A172 (cell line): ENCODE data around the gene SLC2A6. TPM values are rescaled to one million over a fixed set of nuclear protein-coding genes. Genes with fewer than 3 reads are reported as not detected.
A peak's percentile ranks its signal among the peaks of the same experiment; 100 is the strongest.

Experiments used
- DNase-seq: peaks from one replicate; pipeline ENCODE4 v3.0.0-alpha.2; 2015; ENCODE audit warnings: low spot score
- total RNA-seq: library from RNA; depleted of rRNA; stranded (reverse); fragments of >200 nt; shearing (Covaris generic); gene quantifications from 2 replicates; pipeline ENCODE4 v1.2.3, GENCODE V29; 2014; rRNA removed

Gene SLC2A6
- total RNA-seq, 1 experiment from 2014 or later = 42.1 TPM

DNA sequence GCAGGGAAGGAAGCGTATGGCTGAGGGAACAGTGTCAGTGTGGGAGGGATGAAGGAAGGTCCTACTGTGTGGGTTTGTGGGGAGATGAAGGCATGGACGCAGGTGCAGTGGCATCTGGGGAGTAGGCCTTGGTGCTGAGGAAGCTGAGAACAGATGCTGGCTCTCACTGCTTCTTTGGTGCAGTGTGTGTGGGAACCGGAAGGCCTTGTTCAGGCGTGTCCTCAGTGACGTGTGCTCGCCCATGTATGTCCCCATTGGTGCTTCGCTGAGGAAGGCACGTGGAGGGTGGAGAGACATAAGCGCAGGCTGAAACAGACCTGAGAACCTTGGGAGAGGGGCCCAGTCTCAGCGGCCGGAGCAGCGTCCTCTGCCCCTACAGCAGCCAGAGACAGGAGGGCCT lies 38.0 kb downstream of the SLC2A6 start:
- DNase-seq = no peak

DNA sequence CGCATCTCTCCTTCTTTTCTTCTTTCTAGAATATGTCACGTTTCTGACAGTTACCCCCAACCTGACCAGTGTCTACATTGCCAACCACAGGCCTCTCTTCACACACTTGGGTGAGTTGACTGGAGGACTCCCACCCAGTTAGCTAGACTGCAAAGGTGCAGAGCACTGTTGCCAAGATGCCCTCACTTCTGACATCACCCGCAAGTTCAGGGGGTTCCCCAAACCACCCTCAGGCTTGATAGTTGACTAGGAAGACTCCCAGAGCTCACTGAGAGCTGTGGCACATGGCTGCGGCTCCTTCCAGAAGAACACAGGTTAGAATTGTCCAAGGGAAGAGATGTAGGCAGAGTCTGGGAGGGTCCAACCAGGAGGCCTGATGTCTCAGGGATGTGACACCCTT lies 39.6 kb downstream of the SLC2A6 start:
- DNase-seq = no peak

DNA sequence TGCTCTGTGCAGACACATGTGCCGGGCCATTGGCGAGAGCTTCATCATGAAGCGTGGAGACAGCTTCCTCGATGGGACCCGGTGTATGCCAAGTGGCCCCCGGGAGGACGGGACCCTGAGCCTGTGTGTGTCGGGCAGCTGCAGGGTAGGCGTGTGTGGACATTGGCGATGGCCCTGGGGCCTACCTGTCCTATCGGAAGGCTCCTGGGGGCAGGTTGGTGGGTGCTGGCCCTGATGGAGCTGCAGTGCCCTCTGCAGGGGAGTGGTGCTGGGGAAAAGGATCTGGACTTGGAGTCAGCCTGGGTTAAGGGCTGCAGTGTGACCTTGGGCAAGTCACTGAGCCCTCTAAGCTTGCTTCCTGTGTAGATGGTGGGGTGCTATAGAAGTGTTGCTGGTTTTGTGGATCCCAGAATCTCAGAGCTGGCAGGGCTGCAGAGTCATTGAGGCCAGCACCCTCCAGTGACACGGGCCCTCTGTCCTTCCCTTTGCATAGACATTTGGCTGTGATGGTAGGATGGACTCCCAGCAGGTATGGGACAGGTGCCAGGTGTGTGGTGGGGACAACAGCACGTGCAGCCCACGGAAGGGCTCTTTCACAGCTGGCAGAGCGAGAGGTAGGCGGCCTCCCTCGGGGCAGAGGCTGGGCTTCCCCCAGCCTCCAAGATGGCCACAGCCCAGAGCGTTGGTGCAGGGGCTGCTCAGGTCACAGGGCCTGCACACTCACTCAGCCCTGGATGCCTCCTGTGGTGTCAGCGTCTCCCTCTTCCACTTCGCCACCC lies 41.0 kb downstream of the SLC2A6 start:
- no peak for DNase-seq

- DNase-seq = no peak
Measured at GRCh38 chr9:133436681-133437080, 42.2 kb downstream of the SLC2A6 start.

DNA sequence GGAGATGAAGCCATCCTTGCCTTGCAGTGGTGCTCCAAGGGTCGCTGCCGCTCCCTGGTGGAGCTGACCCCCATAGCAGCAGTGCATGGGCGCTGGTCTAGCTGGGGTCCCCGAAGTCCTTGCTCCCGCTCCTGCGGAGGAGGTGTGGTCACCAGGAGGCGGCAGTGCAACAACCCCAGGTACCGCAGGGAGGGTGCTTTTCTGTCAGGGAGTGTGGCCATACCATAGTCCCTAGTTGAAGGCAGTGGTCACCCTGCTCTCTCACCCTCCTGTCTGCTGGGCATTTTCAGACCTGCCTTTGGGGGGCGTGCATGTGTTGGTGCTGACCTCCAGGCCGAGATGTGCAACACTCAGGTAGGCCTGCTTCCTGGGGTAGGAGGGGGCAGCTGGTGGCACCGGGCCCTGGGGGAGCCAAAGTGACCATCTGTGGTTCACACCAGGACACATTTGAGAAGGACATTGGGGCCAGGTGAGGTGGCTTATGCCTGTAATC lies 45.5 kb downstream of the SLC2A6 start:
- no peak for DNase-seq

DNA sequence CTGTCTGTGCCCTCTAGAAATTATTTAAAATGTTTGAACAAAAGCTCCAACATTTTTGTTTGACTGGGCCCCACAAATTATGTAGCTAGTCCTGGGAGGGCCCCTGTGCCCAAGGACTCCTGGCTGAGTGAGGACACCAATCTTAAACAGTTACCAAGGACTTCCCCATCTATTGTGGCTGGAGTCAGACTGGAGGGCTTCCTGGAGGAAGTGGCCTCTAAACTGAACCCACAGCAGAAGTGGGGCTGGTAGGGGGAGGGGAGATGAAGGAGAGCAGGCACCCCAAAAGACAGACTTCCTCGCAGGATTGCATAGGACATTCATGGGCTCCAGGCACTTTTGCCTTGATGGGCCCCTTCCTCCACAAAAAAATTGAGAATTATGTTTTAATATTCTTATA lies 48.7 kb downstream of the SLC2A6 start:
- DNase-seq = no peak

DNA sequence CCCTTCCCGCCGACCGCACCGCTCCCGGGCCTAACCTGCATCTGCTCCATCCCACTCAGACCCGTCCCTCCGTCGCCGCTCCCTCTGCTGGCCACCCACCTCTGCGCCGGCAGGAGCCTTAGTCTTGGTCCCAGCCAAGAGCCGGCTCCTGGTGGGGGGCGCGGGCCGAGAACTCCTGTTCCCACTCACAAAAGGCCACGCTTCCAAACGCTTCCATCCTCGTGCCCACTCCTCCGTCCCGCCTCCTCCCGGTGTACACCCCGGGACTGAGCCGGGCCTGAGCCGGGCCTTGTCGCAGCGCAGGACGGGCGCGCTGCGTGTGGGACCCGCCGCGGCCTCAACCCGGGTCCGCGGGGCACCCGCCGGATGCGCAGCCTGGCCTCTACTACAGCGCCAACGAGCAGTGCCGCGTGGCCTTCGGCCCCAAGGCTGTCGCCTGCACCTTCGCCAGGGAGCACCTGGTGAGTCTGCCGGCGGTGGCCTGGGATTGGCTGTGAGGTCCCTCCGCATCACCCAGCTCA lies 49.2 kb downstream of the SLC2A6 start:
- no peak for DNase-seq

DNA sequence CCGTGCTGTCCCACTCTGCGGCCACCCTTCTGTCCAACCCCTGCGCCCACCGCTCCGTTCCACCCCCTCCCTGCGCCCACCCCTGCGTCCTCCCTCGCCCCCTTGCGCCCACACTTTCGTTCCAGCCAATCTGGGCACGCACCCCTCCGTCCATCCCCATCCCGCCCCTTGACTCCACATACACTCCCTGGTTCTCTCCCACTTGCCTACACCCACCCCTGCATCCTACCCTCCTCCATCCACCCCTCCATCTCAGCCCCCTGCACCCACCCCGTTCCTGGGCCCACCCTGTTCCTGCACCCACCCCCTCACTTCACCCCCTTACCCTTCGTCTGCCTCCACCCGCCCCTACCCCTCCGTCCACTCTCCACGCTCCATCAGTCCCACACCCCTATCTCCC lies 49.7 kb downstream of the SLC2A6 start:
- no peak for DNase-seq

DNA sequence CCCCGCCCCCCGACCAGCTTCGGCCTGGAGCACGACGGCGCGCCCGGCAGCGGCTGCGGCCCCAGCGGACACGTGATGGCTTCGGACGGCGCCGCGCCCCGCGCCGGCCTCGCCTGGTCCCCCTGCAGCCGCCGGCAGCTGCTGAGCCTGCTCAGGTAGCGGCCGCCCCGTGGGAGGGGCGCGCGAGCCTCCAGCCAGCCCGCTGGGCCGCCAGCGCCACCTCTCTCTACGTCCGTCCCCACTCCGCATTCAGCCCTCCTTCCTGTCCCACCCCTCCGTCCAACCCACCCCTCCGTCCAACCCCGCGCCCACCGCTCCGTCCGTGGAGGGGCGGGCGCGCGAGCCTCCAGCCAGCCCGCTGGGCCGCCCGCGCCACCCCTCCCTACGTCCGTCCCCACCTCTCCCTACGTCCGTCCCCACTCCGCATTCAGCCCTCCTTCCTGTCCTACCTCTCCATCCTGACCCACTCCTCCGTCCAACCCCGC lies 50.2 kb downstream of the SLC2A6 start:
- no peak for DNase-seq

- no peak for DNase-seq
Measured at GRCh38 chr9:133427658-133428348, 51.1 kb downstream of the SLC2A6 start.

DNA sequence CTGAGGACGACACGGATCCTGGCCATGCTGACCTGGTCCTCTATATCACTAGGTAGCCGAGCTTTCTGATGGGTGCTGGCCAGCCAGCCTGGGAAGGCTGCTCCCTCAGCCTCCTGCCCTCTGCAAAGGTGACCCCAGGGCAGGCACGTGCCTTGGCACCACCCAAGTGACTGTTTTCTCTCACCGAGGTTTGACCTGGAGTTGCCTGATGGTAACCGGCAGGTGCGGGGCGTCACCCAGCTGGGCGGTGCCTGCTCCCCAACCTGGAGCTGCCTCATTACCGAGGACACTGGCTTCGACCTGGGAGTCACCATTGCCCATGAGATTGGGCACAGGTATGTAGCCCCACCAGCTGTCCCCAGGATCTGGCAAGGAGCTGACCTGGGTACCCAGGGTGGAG lies 52.9 kb downstream of the SLC2A6 start:
- no peak for DNase-seq

DNA sequence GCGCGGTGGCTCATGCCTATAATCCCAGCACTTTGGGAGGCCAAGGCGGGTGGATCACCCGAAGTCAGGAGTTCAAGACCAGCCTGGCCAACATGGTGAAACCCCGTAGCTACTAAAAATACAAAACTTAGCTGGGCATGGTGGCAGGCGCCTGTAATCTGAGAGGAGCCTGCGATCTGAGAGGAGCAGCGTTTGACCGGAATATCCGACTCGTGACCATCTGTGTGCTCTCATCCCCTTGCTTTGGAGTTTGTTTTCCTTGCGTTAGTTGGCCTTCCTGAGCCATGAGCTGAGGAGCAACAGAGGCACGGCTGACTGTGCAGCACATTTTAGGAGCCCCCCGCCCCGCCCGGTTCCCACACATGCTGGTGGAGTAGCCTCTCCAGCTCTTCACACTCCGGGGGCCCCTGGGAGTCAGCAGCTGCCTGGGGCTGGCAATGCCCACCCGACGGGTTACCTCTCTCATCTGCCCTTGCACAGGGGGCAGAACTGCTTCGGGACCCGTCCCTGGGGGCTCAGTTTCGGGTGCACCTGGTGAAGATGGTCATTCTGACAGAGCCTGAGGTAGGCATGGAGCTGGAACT lies 53.8 kb downstream of the SLC2A6 start:
- no peak for DNase-seq

GRCh38 chr9:133424187-133424586 lies 54.7 kb downstream of the SLC2A6 start:
- no peak for DNase-seq

- DNase-seq = no peak
Measured at GRCh38 chr9:133423216-133423615, 55.7 kb downstream of the SLC2A6 start.

- DNase-seq = peak; percentile 40
Measured at GRCh38 chr9:133421615-133422542, 57.0 kb downstream of the SLC2A6 start, which contains the start of gene ADAMTS13. Gene ADAMTS13, plus strand, starts transcription at chr9:133422367. Its CDS starts 77 bp downstream, at chr9:133422444.

Other genes with a start within 250 kb of the SLC2A6 start
- not detected in 2 replicates for gene ABO, start 203.9 kb downstream of the SLC2A6 start, total RNA-seq
- gene SURF6, start 142.9 kb downstream of the SLC2A6 start, total RNA-seq = 11.4 and 19.5 TPM in 2 replicates
- 17.9 and 30.0 TPM in 2 replicates for gene MED22, start 131.0 kb downstream of the SLC2A6 start, total RNA-seq
- 2,228 and 2,364 TPM in 2 replicates for gene RPL7A, start 130.9 kb downstream of the SLC2A6 start, total RNA-seq
- gene SURF1, start 122.6 kb downstream of the SLC2A6 start, total RNA-seq = 74.4 and 75.2 TPM in 2 replicates
- 26.3 and 43.1 TPM in 2 replicates for gene SURF2, start 122.5 kb downstream of the SLC2A6 start, total RNA-seq
- gene SURF4, start 103.0 kb downstream of the SLC2A6 start, total RNA-seq = 391 and 428 TPM in 2 replicates
- gene STKLD1, start 102.7 kb downstream of the SLC2A6 start, total RNA-seq = 0.91 and 1.4 TPM in 2 replicates
- gene REXO4, start 61.1 kb downstream of the SLC2A6 start, total RNA-seq = 24.8 and 28.3 TPM in 2 replicates
- 0.43 and 1.6 TPM in 2 replicates for gene ADAMTS13, start 56.7 kb downstream of the SLC2A6 start, total RNA-seq
- gene CACFD1, start 19.1 kb downstream of the SLC2A6 start, total RNA-seq = 8.8 and 10.8 TPM in 2 replicates
- gene MYMK, start 45.9 kb upstream of the SLC2A6 start, total RNA-seq = not detected in 2 replicates
- 0.12 and 0.16 TPM in 2 replicates for gene ADAMTSL2, start 55.6 kb upstream of the SLC2A6 start, total RNA-seq
- gene FAM163B, start 130.3 kb upstream of the SLC2A6 start, total RNA-seq = not detected in 2 replicates
- 0.02 TPM in 1 of 2 replicates, not detected in the other for gene DBH, start 157.3 kb upstream of the SLC2A6 start, total RNA-seq